Kidney capillary endothelial cell (primary cell): ENCODE results near the gene OR2T35.

Source experiments
- DNase-seq: peaks from one replicate; pipeline ENCODE4 v3.0.0-alpha.2; 2018; ENCODE audit warnings: low spot score

Gene OR2T35

GRCh38 chr1:248625971-248626370 is 19.1 kb downstream of the OR2T35 start:
- no peak for DNase-seq

GRCh38 chr1:248625166-248625565 is 19.9 kb downstream of the OR2T35 start:
- DNase-seq = no peak

- no peak for DNase-seq
These were observed 22.5 kb downstream of the OR2T35 start for GRCh38 chr1:248622570-248623001.

- no peak for DNase-seq
These were observed 23.3 kb downstream of the OR2T35 start for GRCh38 chr1:248621770-248622169.

- no peak for DNase-seq
These were observed 26.2 kb downstream of the OR2T35 start for GRCh38 chr1:248618878-248619277.

GRCh38 chr1:248618119-248618518 is 27.0 kb downstream of the OR2T35 start:
- no peak for DNase-seq

- DNase-seq = no peak
These were observed 31.3 kb downstream of the OR2T35 start for GRCh38 chr1:248613742-248614141.

GRCh38 chr1:248611883-248612414 is 33.1 kb downstream of the OR2T35 start:
- no peak for DNase-seq

GRCh38 chr1:248610301-248610700 is 34.8 kb downstream of the OR2T35 start:
- no peak for DNase-seq

GRCh38 chr1:248599396-248599795 is 45.7 kb downstream of the OR2T35 start:
- no peak for DNase-seq

GRCh38 chr1:248597589-248597988 is 47.5 kb downstream of the OR2T35 start, which contains the start of gene OR2T10:
TSS of gene OR2T10 (minus strand) at chr1:248597700. CDS start at chr1:248593768, 3,932 bp downstream.
- DNase-seq = no peak

- no peak for DNase-seq
These were observed 48.5 kb downstream of the OR2T35 start for GRCh38 chr1:248596615-248597014.

- DNase-seq = no peak
These were observed 51.9 kb downstream of the OR2T35 start for GRCh38 chr1:248593226-248593625.

GRCh38 chr1:248592655-248593054 is 52.4 kb downstream of the OR2T35 start:
- DNase-seq = no peak

- DNase-seq = no peak
These were observed 55.0 kb downstream of the OR2T35 start for GRCh38 chr1:248590055-248590454.

GRCh38 chr1:248589334-248589733 is 55.7 kb downstream of the OR2T35 start:
- DNase-seq = no peak
